ENCODE data around the gene ECT2. TPM values are rescaled to one million over a fixed set of nuclear protein-coding genes. Genes with fewer than 3 reads are reported as not detected.

ECT2 gene
- 33.6 and 37.5 TPM in 2 replicates for total RNA-seq (2014; rRNA removed; shearing (Covaris generic))

GRCh38 chr3:172750368-172751174, at the start of gene ECT2:
Gene ECT2 (plus strand): TSS chr3:172750726. CDS start chr3:172754531, 3,805 bp downstream.

GRCh38 chr3:172710664-172711453, 39.7 kb upstream of the ECT2 start, which contains the start of gene NCEH1:
Gene NCEH1 (minus strand): TSS chr3:172711067. CDS start chr3:172710984, 83 bp downstream.

Small RNA genes lying within 50 kb of the gene (small RNA-seq; reads per million reads assigned to genes)
- gene AC108667.1 (not detected), gene RF00139 (not detected), gene RNU4-4P (0.42 reads per million, percentile 10 among the genes with 10 or more reads in this experiment), gene RNU6-547P (not detected)

Other genes with a start within 250 kb of the ECT2 start
- not detected in 2 replicates for gene TNFSF10, start 227.3 kb upstream of the ECT2 start, total RNA-seq (2014; rRNA removed; shearing (Covaris generic))
- gene NCEH1, start 39.7 kb upstream of the ECT2 start, total RNA-seq (2014; rRNA removed; shearing (Covaris generic)) = 4.2 and 4.3 TPM in 2 replicates

Measured in A375 (cell line).